HG02870 (cell line): ENCODE measurements around the gene STXBP5L.
"Not testable (repeated sequence)": the region's sequence is repeated elsewhere in the genome, so short reads cannot be mapped to it uniquely, and the experiment has no call there.

Source experiments
- ATAC-seq: cut with Tn5 transposase; IDR thresholded peaks from one replicate; pipeline ENCODE4 v1.9.1; 2021; ENCODE audit warnings: mild to moderate bottlenecking, moderate library complexity; ENCODE audit not compliant: unreplicated experiment

Gene STXBP5L

DNA sequence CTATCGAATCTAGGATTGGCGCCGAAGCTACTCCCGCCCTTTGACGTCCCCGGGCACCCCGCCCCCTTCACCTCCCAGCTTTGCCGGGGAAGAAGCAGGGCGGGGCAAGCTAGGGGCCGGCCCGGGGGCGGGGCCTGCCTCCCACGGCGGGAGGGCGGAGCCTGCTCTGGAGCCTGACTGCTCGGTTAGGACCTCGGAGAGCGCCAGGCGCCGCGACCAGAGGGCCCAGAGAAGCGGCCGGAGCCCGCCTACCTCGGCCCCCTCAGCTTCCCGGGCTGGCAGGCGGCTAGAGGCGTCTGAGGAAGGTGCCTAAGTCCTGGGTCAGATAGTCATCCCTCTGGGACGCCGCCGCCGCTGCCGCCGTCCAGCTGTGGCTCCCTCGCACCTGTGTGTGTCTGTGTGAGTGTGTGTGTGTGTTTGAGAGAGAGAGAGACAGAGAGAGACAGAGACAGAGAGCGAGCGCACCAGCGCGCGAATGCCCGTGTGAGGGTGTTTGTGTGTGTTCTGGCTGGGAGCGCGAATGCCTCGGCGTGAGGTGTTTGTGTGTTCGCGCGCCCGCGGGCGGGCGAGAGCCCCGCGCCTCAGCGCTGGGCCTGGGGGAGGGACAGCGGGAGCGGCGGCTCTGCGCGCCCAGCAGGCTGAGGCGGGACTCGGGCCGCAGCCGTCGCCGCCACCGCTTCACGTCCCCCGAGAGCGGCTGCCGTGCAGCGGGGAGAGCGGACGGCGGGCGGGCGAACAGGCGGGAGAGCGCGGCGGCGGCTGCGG is at the start of gene STXBP5L:
STXBP5L (plus strand) TSS at position 176 of the 765 bp plus-strand sequence. CDS start 1,374 bp downstream, outside the sequence.
- ATAC-seq = peak; percentile 96

DNA sequence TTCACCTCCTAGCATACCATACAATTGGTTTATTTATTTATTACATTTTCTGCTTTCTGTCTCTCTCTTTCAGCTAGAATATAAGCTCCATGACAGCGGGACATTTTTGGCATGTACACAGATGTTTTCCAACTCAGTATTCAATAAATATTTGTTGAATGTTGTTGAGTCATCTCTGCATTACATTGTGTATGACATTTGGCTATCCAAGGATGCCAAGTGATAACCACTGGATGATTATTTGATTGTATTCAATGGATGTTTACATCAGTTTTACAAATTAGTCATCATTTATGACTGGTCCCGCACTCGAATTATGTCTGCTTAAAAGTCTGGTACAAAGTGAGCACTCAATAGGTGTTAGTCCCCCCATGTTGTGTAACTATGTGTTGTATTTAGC is 49.5 kb upstream of the STXBP5L start:
- no peak for ATAC-seq

DNA sequence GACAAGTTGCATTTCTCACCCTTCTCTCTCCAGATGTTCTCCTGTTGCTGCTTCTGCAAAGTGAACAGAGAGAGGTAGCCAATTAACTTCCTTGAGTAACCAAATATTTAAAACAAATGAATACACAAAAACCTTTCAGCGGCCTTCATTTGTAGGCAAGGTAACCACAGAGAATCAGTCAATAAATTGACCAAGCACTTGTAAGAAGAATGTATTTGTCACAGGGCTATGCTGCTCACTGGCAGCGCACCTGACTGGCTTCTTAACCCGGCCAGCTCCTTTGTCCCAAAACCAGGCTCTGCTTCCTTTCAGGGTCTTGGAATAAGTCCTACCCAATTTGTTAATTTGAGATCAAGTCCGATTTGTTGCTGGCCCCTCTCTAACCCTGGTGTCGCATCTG is 43.5 kb upstream of the STXBP5L start:
- no peak for ATAC-seq

DNA sequence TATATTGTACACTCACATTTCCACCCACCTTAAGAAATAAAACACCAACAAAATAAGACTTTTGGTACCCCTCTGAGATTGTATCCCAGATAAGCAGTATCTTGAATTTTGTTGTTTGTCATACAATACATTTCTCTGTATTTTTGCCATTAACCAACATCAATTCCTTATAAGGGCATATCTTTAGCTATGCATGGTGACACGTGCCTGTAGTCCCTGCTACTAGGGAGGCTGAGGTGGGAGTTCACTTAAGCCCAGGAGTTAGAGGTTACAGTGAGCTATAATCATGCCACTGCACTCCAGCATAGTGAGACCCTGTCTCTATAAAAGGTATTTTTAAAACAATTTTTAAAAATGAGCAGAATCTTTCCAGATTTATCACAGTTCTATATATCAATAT is 32.5 kb upstream of the STXBP5L start:
- no peak for ATAC-seq

DNA sequence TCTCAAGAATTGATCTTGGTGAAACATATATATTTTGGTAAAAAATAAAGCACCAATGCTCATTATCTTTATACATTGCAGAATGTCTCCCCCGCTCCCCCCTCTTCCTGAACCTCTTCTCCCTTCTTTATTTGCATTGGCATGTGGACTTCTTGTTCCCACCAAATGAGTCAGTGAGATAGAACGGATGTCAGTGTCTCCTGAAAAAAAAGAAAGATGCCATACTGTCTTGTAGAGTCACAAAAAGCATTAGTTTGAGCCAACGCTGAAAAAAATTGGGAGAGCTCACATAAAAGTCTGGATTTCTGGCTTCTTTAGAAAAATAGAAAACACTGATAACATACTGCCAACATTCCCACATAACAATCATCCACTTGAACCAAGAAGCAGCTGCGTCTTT is 32.0 kb upstream of the STXBP5L start:
- ATAC-seq = no peak

DNA sequence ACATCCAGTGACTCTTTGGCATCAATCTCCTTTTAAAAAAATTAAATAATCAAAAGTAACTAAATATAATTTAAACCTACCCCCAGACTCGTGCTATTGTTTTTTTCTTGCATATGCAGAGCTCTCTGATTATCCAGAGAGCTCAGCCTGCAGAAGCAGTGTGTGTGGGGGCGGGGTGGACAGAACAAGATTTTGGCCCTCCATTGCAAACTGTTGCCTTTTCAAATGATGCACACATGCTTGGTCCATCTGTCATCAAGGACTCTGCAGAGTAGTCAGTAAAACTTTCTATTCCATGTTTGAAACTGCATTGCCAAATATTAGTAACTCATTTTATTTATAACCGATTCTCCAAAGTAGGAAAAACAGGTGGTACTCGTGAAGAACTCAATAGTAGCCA is 28.6 kb upstream of the STXBP5L start:
- ATAC-seq = no peak

DNA sequence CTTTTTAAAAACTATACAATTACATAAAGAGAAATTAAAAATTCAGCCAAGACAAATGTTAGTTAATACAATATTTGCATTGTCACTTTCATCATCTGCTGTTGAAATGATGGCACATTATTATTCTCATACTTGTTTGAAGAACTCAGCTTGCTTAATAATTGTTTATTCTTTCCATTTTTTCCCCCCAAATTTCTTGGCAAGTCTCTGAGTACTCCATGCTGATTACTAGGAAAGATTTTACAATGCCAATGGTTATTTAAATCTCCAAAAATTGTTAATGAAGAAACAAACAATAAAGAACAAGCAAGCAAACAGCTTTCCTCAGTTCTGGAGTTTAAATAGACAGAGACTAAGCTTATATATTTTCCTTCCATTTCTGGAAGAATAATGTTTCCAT is 15.1 kb upstream of the STXBP5L start:
- no peak for ATAC-seq

DNA sequence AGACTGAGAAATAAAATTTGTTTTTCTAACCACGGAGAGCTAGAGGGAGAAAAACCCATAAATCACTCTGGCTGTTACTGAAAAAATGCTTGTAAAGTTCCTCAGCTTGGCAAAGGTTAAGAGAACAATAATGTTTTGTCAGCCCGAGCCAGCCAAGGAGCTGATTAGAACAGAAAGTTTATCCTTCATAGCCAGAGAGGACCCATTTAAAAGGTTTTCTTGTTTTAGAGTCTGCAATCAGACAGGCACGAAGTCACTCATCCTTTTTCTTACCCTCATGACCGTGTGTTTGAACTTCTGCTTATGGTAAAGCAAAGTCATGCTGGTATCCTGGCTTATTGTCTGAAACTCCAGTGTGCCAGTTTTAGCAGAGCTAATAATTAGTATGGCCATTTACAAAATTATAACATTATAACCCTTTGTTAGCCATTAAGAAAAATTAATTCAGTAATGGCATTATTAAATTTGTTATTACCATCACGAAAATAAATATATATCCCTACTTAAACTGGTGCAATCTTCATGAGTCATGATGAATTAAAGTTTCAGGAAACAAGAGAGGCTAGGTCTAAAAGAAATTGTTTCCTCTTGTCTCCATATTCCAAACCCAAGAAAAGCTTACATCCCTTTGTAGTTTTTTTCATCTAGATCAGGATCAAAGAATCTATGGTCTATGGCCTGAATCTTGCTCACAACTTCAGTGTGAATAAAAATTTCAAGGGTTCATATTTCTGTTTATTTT is 13.5 kb upstream of the STXBP5L start:
- no peak for ATAC-seq

DNA sequence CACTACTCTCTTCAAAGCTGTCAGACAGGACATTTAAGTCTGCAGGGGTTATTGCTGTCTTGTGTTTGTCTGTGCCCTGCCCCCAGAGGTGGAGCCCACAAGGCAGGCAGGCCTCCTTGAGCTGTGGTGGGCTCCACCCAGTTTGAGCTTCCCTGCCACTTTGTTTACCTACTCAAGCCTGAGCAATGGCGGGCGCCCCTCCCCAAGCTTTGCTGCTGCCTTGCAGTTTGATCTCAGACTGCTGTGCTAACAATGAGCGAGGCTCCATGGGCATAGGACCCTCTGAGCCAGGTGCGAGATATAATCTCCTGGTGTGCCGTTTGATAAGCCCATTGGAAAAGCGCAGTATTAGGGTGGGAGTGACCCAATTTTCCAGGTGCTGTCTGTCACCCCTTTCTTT is 6.3 kb upstream of the STXBP5L start:
- ATAC-seq = not testable (repeated sequence)

DNA sequence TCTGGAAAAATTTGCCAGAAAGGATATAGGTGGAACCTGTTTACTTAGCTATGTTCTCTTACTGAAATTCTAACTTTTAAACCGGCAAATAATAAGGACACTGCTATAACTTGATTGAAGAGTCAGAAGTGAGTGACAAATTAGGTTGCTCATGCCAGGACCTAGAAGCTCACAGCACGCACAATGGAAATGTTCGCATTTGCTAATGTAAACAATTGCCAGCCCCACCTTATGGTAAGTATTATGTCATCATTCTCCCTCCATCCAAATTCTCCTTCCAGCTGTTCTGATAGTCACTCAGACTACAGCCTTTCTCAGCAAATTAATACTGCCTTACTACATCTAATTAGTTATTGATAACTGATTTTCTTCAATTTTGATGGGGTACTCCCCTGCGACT is 4.8 kb upstream of the STXBP5L start:
- no peak for ATAC-seq

DNA sequence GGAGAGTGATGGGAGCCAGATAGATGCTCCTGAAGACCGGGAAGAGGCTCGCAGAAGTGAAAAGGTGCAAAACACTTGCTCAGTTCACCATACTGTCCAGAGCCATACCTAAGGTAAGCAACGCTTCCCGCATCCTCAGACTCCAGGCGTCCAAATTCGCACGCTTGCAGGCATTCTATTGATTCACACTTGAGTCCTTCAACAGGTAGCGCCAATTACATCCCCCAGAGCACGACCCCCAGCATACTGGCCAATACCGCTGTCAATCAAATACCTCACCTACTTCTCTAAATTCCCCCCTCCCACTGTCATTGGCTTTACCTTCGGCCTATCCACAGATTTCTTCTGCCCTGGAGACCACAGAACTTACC is 361 bp upstream of the STXBP5L start:
- ATAC-seq = no peak

DNA sequence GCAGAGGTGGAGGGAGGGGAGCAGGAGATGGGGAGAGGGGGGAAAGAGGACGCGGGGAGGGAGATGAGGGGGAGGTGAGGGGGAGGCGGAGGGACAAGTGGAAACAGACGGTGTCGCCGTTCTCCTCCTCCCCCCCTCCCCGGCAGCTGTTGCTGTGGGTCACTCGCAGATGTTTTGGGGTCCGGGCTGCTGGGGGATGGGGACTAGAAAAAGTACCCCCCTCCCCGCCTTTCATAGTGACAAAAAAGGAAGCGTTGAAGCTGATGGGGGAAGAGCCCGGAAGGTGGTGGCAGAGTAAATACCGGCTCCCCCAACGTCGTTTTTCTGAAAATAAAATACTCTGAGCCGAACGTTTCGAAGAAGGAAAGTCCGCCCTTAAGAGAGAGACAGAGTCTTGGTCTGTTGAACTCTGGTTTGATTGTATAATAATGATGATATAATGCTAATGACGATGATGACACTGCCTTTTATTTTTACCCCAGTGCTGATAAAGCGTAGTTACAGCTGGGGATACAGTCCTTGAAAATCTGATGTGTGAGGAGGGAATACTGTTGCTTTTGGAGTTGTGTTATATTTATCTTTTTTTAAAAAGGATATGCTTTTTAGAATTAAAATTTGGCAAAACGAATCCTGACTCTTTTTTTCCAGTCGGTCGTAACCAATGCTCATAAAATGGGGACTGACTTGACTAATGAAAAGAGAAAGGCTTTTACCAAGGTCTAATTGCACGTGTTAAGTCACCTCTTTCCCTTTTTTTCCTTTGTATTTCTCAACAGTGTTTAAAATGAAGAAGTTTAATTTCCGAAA is 993 bp downstream of the STXBP5L start:
- ATAC-seq = no peak

DNA sequence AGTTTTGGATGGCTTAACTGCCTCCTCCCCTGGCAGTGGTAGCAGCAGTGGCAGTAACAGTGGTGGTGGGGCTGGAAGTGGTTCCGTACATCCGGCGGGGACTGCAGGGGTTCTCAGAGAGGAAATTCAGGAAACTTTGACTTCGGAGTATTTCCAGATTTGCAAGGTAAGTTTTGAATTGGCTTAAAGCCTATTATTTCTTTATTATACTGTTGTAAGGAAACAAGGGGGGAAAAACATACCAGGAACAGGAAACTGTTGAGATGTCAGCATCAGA is 1.5 kb downstream of the STXBP5L start:
- ATAC-seq = no peak

DNA sequence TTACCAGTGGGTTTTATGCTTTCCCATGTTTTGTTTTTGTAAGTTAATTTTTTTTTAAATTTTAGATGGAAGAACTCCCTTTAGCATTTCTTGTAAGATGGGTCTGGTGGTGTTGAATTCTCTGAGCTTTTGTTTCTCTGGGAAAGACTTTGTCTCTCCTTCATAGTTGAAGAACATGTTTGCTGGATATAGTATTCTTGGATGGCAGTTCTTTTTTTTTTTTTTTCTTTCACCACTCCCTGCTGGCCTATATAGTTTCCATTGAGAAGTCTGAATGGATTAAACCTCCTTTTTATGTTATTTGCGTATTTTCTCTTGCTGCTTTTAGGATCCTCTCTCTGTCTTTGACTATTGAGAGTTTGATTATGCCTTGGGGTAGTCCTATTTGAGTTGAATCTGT is 18.1 kb downstream of the STXBP5L start:
- ATAC-seq = no peak

DNA sequence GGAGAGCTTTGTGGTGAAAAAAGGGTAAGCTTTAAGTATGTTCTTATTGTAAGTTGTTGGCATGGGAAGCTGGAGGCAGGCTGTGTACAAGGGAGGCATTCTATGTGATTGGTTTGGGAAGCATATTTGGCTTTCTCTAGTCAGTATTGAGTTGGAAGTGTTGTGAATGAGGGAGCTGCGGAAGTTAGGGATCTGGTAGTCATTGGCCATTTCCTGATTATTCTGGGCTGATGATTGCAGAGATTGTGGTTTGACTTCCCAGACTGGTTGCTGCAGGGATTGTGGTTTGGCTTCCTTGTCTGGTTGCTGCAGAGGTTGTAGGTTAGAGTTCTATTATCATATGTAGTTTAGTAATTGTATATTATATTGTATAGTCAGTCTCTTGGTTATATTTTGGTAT is 21.0 kb downstream of the STXBP5L start:
- ATAC-seq = no peak

DNA sequence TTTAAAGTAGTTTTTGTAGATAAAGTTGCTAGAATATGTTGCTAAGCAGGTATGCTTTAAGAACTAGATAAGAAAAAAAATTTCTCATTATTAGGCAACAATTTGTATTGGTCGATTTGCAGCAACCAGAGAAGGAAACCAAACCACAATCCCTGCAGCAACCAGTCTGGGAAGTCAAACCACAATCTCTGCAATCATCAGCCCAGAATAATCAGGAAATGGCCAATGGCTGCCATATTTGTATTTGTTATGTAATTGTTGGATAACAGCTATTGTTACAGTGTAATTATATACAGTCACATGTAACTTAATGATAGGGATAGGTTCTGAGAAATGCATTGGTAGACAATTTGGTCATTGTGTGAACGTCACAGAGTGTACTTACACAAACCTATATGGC is 23.6 kb downstream of the STXBP5L start:
- no peak for ATAC-seq

DNA sequence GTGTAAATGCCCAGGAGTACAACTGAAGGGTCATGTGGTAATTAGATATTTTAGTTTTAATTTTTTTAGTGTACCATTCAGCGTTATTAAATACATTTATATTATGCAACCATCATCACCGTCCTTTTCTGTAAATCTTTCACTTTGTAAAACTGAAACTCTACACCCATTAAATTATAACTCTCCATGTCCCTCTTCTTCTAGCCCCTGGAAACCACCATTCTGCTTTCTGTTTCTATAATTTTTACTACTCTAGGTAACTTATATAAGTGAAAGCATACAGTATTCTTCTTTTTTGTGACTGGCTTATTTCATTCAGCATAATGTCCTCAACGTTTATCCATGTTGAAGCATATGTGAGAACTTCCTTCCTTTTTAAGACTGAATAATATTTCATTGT is 48.1 kb downstream of the STXBP5L start:
- ATAC-seq = no peak

DNA sequence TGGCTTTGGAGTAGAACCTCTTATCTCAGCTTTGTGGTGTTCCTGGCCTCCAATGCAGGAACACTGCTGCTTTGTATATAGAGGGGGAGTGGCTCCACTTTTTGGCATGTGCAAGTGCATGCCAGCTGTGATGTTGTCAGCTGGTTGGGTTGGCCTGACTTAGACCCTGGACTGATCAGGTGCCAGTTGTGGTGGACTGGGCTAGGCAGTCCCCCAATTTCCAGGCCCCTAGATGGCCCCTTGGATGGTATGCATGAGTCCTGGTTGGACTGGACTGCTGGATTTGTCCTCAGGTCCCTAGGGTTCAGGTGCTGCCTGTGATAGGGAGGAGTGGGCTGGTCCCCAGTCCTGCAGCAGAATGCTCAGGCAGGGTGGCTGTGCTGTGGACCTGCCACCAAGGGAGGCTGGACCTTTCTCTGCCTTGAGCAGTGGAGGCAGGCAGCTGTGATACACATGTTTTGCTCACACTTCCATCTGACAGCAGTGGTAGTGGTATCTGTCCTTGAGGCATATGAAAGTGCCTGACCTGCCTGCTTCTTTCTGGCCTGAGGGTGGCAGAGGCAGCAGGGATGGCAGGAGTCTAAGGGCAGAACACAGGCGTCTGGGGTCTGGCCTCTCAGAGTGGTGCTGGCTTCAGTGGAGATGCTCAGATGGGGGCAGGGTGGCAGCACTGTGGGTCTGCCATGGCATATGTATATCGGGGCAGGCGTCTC is 74.8 kb downstream of the STXBP5L start:
- no peak for ATAC-seq

DNA sequence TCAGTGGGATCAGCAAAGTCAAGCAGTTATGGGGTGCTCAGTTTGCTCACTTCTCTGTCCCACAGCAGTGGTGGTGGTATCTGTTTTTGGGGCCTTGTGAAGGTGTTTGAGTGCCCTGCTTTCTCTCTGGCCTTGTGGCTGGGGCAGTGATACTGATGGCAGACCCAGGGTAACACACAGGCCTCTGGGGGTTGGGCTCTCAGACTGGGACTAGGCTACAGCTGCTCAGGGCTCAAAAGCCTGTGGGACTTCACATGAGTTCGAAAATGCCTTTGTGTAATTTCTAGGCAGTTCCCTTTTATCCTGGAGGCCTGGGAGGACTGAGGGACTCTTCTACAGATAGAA is 75.3 kb downstream of the STXBP5L start:
- no peak for ATAC-seq

DNA sequence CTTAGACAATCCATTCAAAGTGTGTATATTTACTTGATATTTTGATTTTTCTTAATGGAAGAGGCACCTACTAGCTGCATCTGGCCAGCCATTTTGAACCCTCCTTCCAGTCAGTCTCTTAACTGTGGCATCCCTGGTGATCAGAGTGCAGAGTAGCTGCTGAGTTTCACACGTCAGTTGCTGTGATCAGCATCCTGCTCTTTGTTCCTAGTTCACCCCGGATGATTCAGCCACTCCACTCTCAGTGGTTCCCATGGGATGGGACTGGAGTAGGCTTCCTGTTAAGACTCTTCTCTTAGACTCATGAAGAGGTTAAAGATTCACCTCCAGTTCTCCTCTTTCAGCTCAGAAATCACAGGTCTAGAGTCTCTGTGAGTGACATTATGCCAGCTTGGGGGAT is 75.8 kb downstream of the STXBP5L start:
- no peak for ATAC-seq

DNA sequence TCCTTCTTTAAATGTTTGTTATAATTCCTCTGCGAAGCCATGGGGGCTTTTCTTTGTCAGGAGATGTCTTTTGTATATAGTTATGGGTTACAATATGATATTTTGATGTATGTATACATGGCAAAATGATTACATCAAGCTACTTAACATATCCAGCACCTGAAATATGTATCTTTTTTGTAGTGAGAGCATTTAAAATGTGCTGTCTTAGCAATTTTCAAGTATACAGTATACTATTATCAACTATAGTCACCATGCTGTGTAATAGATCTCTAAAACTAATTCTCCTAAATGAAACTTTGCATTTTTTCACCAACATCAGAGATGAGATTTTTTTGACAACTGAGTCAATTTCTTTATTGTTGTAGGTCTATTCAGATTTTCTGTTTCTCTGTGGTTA is 77.2 kb downstream of the STXBP5L start:
- ATAC-seq = no peak
